Peyer's patch (tissue), 4 donors: ENCODE measurements around the gene FGFR2. TPM values are rescaled to one million over a fixed set of nuclear protein-coding genes. Genes with fewer than 3 reads are reported as not detected.

Source experiments
- DNase-seq, 3 donors: peaks; one replicate each; pipeline ENCODE4 v3.0.0-alpha.2; 2017 to 2019
- H3K27ac ChIP-seq, 4 donors: fragments of 200-600 bp; sonication (generic); one replicate each; pipeline ENCODE4 v1.5.1; 2016 to 2019
- H3K27me3 ChIP-seq, 2 donors: fragments of 200-600 bp; sonication (generic); one replicate each; pipeline ENCODE4 v1.5.1; 2019
- H3K36me3 ChIP-seq, 3 donors: fragments of 200-600 bp; sonication (generic); one replicate each; pipeline ENCODE4 v1.5.1; 2016 to 2019
- H3K4me1 ChIP-seq, 4 donors: fragments of 200-600 bp; sonication (generic); one replicate each; pipeline ENCODE4 v1.5.1; 2016 to 2019
- H3K4me3 ChIP-seq, 4 donors: fragments of 200-600 bp; sonication (generic); 1 replicate in 3 of 4; 2 replicates in 1 of 4; pipeline ENCODE4 v1.5.1; 2016 to 2019; ENCODE audit warnings: mild to moderate bottlenecking in 1 of 4
- H3K9me3 ChIP-seq, 4 donors: fragments of 200-600 bp; sonication (generic); one replicate each; pipeline ENCODE4 v1.5.1; 2016 to 2019; ENCODE audit warnings: mild to moderate bottlenecking in 1 of 4
- POLR2A ChIP-seq, 2 donors: fragments of 450-650 bp; IDR thresholded peaks; one replicate each; pipeline ENCODE4 v1.5.1; 2017; ENCODE audit warnings: antibody characterized with exemption in 2 of 2, mild to moderate bottlenecking in 2 of 2, moderate library complexity in 2 of 2
- total RNA-seq, 4 donors: library from RNA; depleted of rRNA; stranded (reverse); fragments of >200 nt; gene quantifications; one replicate each; pipeline ENCODE4 v1.1.0, GENCODE V29; 2016
- TF ChIP-seq, protein P1 (sequence below), 6 experiments: fragments of 450-650 bp in 4 of 6; fragments of 200-600 bp in 2 of 6; sonication (generic) in 1 of 6; IDR thresholded peaks; one replicate each; pipeline ENCODE4 v1.5.1; 2017 to 2019; ENCODE audit warnings: antibody characterized with exemption in 6 of 6, mild to moderate bottlenecking in 3 of 6, moderate library complexity in 1 of 6

Gene FGFR2
- total RNA-seq = 10 to 100 TPM; 12.9 to 22.9 (median 19.9) TPM

DNA sequence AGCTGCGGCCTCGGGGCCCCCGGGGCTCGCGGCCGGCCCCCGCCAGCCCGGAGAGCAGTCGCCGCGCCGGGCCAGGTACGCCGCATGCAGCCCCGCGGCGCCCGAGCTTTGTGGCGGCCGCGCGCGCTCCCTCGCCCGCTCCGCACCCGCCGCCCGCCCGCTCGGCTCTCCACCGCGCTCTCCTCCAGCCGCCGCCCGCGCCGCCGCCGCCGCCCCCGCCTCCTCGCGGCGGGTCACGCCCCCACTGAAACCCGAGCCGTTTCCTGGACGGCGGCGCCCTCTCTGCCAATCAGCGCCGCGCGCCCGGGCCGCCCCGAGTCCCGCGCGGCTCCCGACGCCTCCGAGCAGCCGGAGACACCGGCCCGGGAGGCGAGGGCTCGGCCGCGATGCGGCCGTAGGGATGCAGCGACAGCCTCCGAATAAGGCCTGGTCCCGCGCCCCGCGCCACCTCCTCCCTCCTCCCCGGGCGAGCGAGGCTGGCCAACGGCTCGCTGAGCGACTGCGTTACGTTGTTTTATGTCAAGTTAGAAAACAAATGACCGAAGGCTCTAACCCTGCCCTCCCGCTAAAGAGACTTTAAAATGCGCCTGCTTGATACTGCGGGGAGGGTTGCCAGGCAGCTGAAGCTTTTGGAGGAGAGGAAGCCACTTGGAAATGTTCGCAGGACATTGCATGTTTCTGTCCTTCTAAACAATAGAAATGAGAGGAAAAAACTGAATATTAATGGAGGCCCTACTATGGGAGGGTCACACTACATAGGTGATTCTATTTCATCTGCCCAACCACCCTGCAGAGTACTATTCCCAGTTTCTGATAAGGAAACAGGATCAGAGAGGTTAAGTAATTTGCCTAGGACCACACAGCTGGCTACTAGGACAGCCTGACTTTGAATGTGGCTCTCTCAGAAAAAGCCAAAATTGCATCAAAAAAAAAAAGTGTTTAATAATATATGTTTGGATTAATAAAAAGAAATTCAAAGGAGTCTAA lies at the start of gene FGFR2:
Gene FGFR2 (minus strand): TSS at position 182 of the 987 bp plus-strand sequence. CDS start 4,627 bp downstream, outside the sequence.
- TF ChIP-seq POLR2A (IDR thresholded peaks at IDR 0.05) = peak in 1 of 2 donors; percentile 25
- TF ChIP-seq, protein P1, sequence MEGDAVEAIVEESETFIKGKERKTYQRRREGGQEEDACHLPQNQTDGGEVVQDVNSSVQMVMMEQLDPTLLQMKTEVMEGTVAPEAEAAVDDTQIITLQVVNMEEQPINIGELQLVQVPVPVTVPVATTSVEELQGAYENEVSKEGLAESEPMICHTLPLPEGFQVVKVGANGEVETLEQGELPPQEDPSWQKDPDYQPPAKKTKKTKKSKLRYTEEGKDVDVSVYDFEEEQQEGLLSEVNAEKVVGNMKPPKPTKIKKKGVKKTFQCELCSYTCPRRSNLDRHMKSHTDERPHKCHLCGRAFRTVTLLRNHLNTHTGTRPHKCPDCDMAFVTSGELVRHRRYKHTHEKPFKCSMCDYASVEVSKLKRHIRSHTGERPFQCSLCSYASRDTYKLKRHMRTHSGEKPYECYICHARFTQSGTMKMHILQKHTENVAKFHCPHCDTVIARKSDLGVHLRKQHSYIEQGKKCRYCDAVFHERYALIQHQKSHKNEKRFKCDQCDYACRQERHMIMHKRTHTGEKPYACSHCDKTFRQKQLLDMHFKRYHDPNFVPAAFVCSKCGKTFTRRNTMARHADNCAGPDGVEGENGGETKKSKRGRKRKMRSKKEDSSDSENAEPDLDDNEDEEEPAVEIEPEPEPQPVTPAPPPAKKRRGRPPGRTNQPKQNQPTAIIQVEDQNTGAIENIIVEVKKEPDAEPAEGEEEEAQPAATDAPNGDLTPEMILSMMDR (IDR thresholded peaks at IDR 0.05) = peak in 1 of 6 experiments; percentile 3
- H3K9me3 ChIP-seq = no peaks in the 10 kb centered on the region
- no peaks in the 10 kb centered on the region for H3K27me3 ChIP-seq
- H3K36me3 ChIP-seq = no peaks in the 10 kb centered on the region
- peaks cover 0 to 15% (median 0%) of the 10 kb centered on the region in 4 donors for H3K4me1 ChIP-seq
- peak within 1 kb of the TSS; percentile 36 to 87 (median 73) for H3K27ac ChIP-seq
- peak; percentile 20 to 86 (median 83) for DNase-seq
- peak within 1 kb of the TSS; percentile 30 to 74 (median 52) for H3K4me3 ChIP-seq

DNA sequence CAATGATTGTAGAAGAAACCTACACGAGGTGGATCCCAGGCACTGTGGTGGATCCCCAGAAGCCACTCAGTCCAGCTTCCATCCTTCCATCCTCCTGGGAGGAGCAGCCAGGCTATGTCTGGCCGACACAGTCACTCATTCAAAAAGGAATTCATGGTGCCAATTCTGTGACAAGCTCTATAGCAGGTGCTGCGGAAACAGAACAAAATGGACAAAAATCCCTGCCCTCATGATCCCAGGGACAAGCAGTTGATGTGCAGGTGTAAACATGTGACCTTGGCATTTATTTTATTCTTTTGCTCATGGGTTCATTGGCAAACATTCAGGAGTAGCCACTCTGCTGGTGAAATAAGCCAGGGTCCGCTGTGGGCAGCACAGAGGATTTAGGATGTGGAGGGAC lies 49.2 kb upstream of the FGFR2 start:
- Histone ChIP-seq H3K4me1 (no peaks in the 10 kb centered on the region), H3K9me3 (no peaks in the 10 kb centered on the region), H3K27ac (no peak overlapping the region), H3K36me3 (no peaks in the 10 kb centered on the region), H3K4me3 (no peak overlapping the region), H3K27me3 (no peaks in the 10 kb centered on the region)
- TF ChIP-seq POLR2A (IDR thresholded peaks at IDR 0.05) = no peak
- TF ChIP-seq, protein P1 (IDR thresholded peaks at IDR 0.05) = no peak
- no peak for DNase-seq

DNA sequence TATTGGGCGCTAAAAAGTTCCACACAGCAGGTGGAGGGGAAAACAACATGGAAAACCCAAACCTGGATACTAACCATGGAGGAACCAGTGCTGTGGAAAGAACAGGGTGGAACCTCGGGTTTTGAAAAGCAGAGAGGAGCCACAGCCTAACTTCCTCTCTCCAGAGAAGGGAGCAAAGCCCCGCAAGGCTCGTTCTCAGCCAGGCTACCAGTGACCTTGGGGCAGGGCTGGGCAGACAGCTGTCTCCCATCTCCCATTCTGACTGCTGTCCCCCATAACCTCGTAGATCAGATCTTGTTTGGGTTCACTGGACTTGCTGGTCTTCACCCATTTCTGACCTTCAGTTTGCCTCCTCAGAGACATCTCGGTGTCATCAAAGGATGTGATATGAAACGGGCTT lies 47.5 kb upstream of the FGFR2 start:
- TF ChIP-seq, protein P1 (IDR thresholded peaks at IDR 0.05) = no peak
- no peak for TF ChIP-seq POLR2A (IDR thresholded peaks at IDR 0.05)
- Histone ChIP-seq H3K27me3 (no peaks in the 10 kb centered on the region), H3K9me3 (no peaks in the 10 kb centered on the region), H3K4me1 (no peaks in the 10 kb centered on the region), H3K36me3 (no peaks in the 10 kb centered on the region), H3K4me3 (no peak overlapping the region), H3K27ac (no peak overlapping the region)
- no peak for DNase-seq

DNA sequence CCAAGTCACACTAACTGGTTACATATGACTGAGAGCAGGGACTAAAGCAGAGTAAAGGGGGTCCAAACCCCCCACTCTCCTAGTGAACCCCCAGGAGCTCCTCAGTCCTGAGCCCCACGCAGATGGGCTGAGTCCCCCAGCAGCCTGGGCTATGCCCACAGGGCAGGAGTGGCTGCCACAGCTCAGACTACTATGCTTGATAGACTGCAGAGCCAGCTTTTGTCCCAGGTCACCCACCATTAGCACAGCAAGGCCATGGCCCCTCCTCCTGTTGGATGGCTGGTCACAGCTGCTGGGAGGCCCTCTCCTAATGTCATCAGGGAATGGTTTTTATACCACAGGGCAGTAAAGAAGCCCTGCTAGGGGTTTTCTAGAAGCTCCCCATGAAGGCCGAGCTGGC lies 46.3 kb upstream of the FGFR2 start:
- H3K27ac ChIP-seq = no peak overlapping the region
- TF ChIP-seq POLR2A (IDR thresholded peaks at IDR 0.05) = no peak
- DNase-seq = no peak

DNA sequence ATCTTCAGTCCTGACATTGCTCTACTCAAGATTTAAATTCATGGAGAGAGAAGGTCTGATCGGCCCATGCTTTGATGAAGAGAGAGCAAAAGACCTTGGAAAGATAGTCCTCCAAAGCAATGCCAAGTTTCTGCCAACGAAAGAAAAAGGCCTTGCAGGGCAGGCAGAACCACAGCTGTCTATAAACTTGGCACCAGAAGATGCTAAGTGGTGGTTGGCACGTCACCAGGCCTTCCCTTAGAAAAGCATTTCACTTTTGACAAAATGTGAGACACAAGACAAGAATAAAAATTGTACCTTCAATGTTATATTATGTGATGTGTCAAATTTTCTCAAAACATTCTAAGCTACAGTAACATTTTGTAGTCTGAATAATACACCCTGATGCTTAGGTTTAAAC lies 42.0 kb upstream of the FGFR2 start:
- no peak for DNase-seq
- no peaks in the 10 kb centered on the region for H3K9me3 ChIP-seq
- H3K4me3 ChIP-seq = no peak overlapping the region
- H3K27ac ChIP-seq = no peak overlapping the region
- no peaks in the 10 kb centered on the region for H3K36me3 ChIP-seq
- TF ChIP-seq, protein P1 (IDR thresholded peaks at IDR 0.05) = no peak
- no peak for TF ChIP-seq POLR2A (IDR thresholded peaks at IDR 0.05)
- H3K4me1 ChIP-seq = no peaks in the 10 kb centered on the region
- H3K27me3 ChIP-seq = no peaks in the 10 kb centered on the region

More for the DNA sequence above, 46.3 kb upstream of the FGFR2 start:
- Histone ChIP-seq H3K27me3 (no peaks in the 10 kb centered on the region), H3K4me3 (no peak overlapping the region), H3K9me3 (no peaks in the 10 kb centered on the region), H3K36me3 (no peaks in the 10 kb centered on the region), H3K4me1 (no peaks in the 10 kb centered on the region)

DNA sequence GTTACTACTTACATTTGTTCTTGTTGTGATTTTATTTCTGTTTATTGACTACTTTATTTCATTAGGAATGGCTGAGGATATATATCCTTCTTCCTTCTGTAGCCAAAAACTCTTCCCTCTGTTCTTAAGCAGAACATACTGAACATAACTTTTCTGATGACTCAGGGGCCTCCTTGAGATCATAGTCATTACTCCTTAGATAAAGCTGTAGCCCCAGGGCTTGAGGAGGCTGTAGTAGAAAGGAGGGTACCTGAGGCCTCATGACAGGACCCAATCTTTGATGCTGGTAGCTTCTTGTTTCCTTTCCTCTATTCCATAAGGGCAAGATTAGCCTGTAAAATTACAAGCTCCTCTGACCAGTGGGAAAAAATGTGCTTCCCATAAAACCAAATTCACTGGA lies 41.2 kb upstream of the FGFR2 start:
- no peaks in the 10 kb centered on the region for H3K36me3 ChIP-seq
- no peaks in the 10 kb centered on the region for H3K9me3 ChIP-seq
- TF ChIP-seq, protein P1 (IDR thresholded peaks at IDR 0.05) = no peak
- TF ChIP-seq POLR2A (IDR thresholded peaks at IDR 0.05) = no peak
- no peak overlapping the region for H3K4me3 ChIP-seq
- DNase-seq = no peak
- H3K27me3 ChIP-seq = no peaks in the 10 kb centered on the region
- H3K4me1 ChIP-seq = no peaks in the 10 kb centered on the region
- no peak overlapping the region for H3K27ac ChIP-seq
